ENCODE results near the gene PAIP2. TPM values are rescaled to one million over a fixed set of nuclear protein-coding genes. Genes with fewer than 3 reads are reported as not detected.

The PAIP2 gene
- total RNA-seq, 1 experiment from 2014 or later: 108 TPM

GRCh38 chr5:139394123-139394653, 52.5 kb downstream of the PAIP2 start:
- Histone ChIP-seq H3K27ac (ENCODE audit: low read depth, low read length) (peak overlapping the region; percentile 82; the same call in 1 of the 2 replicates), H3K4me3 (replicated peaks in 1 of 2; ENCODE audit: low read depth in 1 of 2, low read length in 2 of 2) (no peak overlapping the region), H4K20me1 (ENCODE audit: insufficient read depth) (no peaks in the 10 kb centered on the region), H3K9ac (ENCODE audit: low read length) (no peak overlapping the region), H3K4me1 (ENCODE audit: control insufficient read depth in 1 of 2, insufficient read depth in 2 of 2, low read length in 2 of 2) (peaks cover 15 to 52% of the 10 kb centered on the region in 2 experiments), H2AFZ (ENCODE audit: low read depth, low read length, poor library complexity, severe bottlenecking) (no peak overlapping the region), H3K79me2 (ENCODE audit: insufficient read depth, low read length) (peaks cover 8% of the 10 kb centered on the region; the same call in 1 of the 2 replicates), H3K9me3 (ENCODE audit: control insufficient read depth in 1 of 2, insufficient read depth in 1 of 2, low read depth in 1 of 2, low read length in 2 of 2) (no peaks in the 10 kb centered on the region), H3K4me2 (ENCODE audit: low read length) (0 out of 2 replicates have a peak overlapping the region, but pooled peaks have one; percentile 87), H3K27me3 (ENCODE audit: insufficient read depth, low read length) (no peaks in the 10 kb centered on the region), H3K36me3 (ENCODE audit: control insufficient read depth in 1 of 2, insufficient read depth in 2 of 2, low read length in 2 of 2) (no peaks in the 10 kb centered on the region), H3K9me2 (ENCODE audit: insufficient read depth) (no peaks in the 10 kb centered on the region)
- ChIA-PET POLR2A (no interaction called here), CTCF (no interaction called here), RAD21 (ENCODE audit: low non-redundant PET in 1 of 2, low total read pairs in 2 of 2, uncharacterized antibody in 2 of 2, unreplicated experiment in 2 of 2) (no interaction called here)
- TF ChIP-seq SRF (IDR thresholded peaks at IDR 0.05; ENCODE audit: low read depth) (no peak), ZBTB33 (IDR thresholded peaks at IDR 0.05; ENCODE audit: extremely low read depth, insufficient replicate concordance, low read length) (no peak), ZFX (IDR thresholded peaks at IDR 0.05) (no peak), TCF7L2 (IDR thresholded peaks at IDR 0.05; ENCODE audit: borderline replicate concordance, extremely low read depth, insufficient read depth, insufficient read length) (no peak), RAD21 (IDR thresholded peaks at IDR 0.05; ENCODE audit: low read depth) (no peak), ZNF274 (IDR thresholded peaks at IDR 0.05; ENCODE audit: low read depth, low read length) (no peak), JUND (IDR thresholded peaks at IDR 0.05) (no peak), SIN3A (IDR thresholded peaks at IDR 0.05; ENCODE audit: low read depth) (no peak), EGR1 (IDR thresholded peaks at IDR 0.05; ENCODE audit: low read depth) (no peak), EZH2phosphoT487 (IDR thresholded peaks at IDR 0.05; ENCODE audit: borderline replicate concordance) (no peak), REST (IDR thresholded peaks at IDR 0.05; ENCODE audit: low read depth) (no peak), YY1 (IDR thresholded peaks at IDR 0.05; ENCODE audit: extremely low read depth, insufficient replicate concordance, low read depth, low read length) (no peak), POLR2A (IDR thresholded peaks at IDR 0.05; ENCODE audit: borderline replicate concordance, extremely low read depth, insufficient read depth, insufficient read length) (no peak), FOSL1 (IDR thresholded peaks at IDR 0.05; ENCODE audit: low read depth) (no peak), SP1 (IDR thresholded peaks at IDR 0.05; ENCODE audit: low read depth) (no peak), CEBPB (IDR thresholded peaks at IDR 0.05; ENCODE audit: low read depth) (no peak), EZH2 (IDR thresholded peaks at IDR 0.05) (no peak), POLR2AphosphoS5 (IDR thresholded peaks at IDR 0.05; ENCODE audit: low read depth, low read length) (no peak), MAX (IDR thresholded peaks at IDR 0.05) (no peak)
- DNase-seq (ENCODE audit: low read depth, low spot score) (no peak), ATAC-seq (no peak)
- intact Hi-C loops (cut with micrococcal nuclease): loop anchor here (5.0 kb wide), 1 partner anchor 817 kb away; the partner anchor contains the start of gene HSPA9
- BruUV-seq (replicated peaks): no TSS peak

Data from HCT116 (cell line).